Measurements from ENCODE around the gene LRP1B.
"Not testable (repeated sequence)": the region's sequence is repeated elsewhere in the genome, so short reads cannot be mapped to it uniquely, and the experiment has no call there.

LRP1B gene

GRCh38 chr2:142100970-142101369 lies 29.8 kb downstream of the LRP1B start:
- no peak for DNase-seq (ENCODE audit: low spot score)

- no peak for DNase-seq (ENCODE audit: low spot score)
These were observed 30.5 kb downstream of the LRP1B start for GRCh38 chr2:142100139-142100873.

GRCh38 chr2:142097711-142098110 lies 33.1 kb downstream of the LRP1B start:
- DNase-seq (ENCODE audit: low spot score) = no peak

- DNase-seq (ENCODE audit: low spot score) = no peak
These were observed 35.2 kb downstream of the LRP1B start for GRCh38 chr2:142095647-142096046.

GRCh38 chr2:142094233-142094632 lies 36.6 kb downstream of the LRP1B start:
- DNase-seq (ENCODE audit: low spot score) = no peak

GRCh38 chr2:142088058-142088568 lies 42.7 kb downstream of the LRP1B start:
- DNase-seq (ENCODE audit: low spot score) = no peak

GRCh38 chr2:142087585-142087984 lies 43.2 kb downstream of the LRP1B start:
- not testable (repeated sequence) for DNase-seq (ENCODE audit: low spot score)

- DNase-seq (ENCODE audit: low spot score) = no peak
These were observed 48.4 kb downstream of the LRP1B start for GRCh38 chr2:142082368-142082767.

GRCh38 chr2:142076317-142076716 lies 54.5 kb downstream of the LRP1B start:
- no peak for DNase-seq (ENCODE audit: low spot score)

- no peak for DNase-seq (ENCODE audit: low spot score)
These were observed 55.0 kb downstream of the LRP1B start for GRCh38 chr2:142075826-142076225.

GRCh38 chr2:142069251-142069888 lies 61.4 kb downstream of the LRP1B start:
- DNase-seq (ENCODE audit: low spot score) = no peak

- DNase-seq (ENCODE audit: low spot score) = no peak
These were observed 65.1 kb downstream of the LRP1B start for GRCh38 chr2:142065700-142066099.

GRCh38 chr2:142065156-142065555 lies 65.7 kb downstream of the LRP1B start:
- no peak for DNase-seq (ENCODE audit: low spot score)

- no peak for DNase-seq (ENCODE audit: low spot score)
These were observed 69.1 kb downstream of the LRP1B start for GRCh38 chr2:142061733-142062132.

GRCh38 chr2:142058149-142058548 lies 72.7 kb downstream of the LRP1B start:
- DNase-seq (ENCODE audit: low spot score) = no peak

- no peak for DNase-seq (ENCODE audit: low spot score)
These were observed 74.0 kb downstream of the LRP1B start for GRCh38 chr2:142056784-142057183.

- no peak for DNase-seq (ENCODE audit: low spot score)
These were observed 78.5 kb downstream of the LRP1B start for GRCh38 chr2:142052220-142052863.

GRCh38 chr2:142048581-142048980 lies 82.2 kb downstream of the LRP1B start:
- no peak for DNase-seq (ENCODE audit: low spot score)

- no peak for DNase-seq (ENCODE audit: low spot score)
These were observed 85.2 kb downstream of the LRP1B start for GRCh38 chr2:142045641-142046040.

- DNase-seq (ENCODE audit: low spot score) = no peak
These were observed 86.6 kb downstream of the LRP1B start for GRCh38 chr2:142044197-142044596.

GRCh38 chr2:142042536-142043199 lies 88.1 kb downstream of the LRP1B start:
- DNase-seq (ENCODE audit: low spot score) = no peak

GRCh38 chr2:142041996-142042395 lies 88.8 kb downstream of the LRP1B start:
- DNase-seq (ENCODE audit: low spot score) = no peak

- no peak for DNase-seq (ENCODE audit: low spot score)
These were observed 89.7 kb downstream of the LRP1B start for GRCh38 chr2:142041105-142041504.
